Stomach (tissue), 4 donors: Measurements from ENCODE around the gene PPAN.

Source experiments
- EP300 ChIP-seq: sonication (generic); formaldehyde crosslinking; IDR thresholded peaks from one replicate; pipeline ENCODE4 v1.6.1; 2017; ENCODE audit warnings: antibody characterized with exemption
- POLR2AphosphoS5 ChIP-seq, 3 donors: sonication (generic); formaldehyde crosslinking; IDR thresholded peaks; one replicate each; pipeline ENCODE4 v1.6.1; 2016; ENCODE audit warnings: antibody characterized with exemption in 3 of 3
- TF ChIP-seq, protein P1 (sequence below), 7 experiments: fragments of 450-650 bp in 4 of 7; fragments of 200-600 bp in 3 of 7; sonication (generic) in 3 of 7; IDR thresholded peaks; one replicate each; pipeline ENCODE4 v1.5.1; 2016 to 2019; ENCODE audit warnings: antibody characterized with exemption in 7 of 7, control low read depth in 2 of 7, mild to moderate bottlenecking in 1 of 7

GRCh38 chr19:10158485-10158884, 52.3 kb downstream of the PPAN start:
- TF ChIP-seq, protein P1, sequence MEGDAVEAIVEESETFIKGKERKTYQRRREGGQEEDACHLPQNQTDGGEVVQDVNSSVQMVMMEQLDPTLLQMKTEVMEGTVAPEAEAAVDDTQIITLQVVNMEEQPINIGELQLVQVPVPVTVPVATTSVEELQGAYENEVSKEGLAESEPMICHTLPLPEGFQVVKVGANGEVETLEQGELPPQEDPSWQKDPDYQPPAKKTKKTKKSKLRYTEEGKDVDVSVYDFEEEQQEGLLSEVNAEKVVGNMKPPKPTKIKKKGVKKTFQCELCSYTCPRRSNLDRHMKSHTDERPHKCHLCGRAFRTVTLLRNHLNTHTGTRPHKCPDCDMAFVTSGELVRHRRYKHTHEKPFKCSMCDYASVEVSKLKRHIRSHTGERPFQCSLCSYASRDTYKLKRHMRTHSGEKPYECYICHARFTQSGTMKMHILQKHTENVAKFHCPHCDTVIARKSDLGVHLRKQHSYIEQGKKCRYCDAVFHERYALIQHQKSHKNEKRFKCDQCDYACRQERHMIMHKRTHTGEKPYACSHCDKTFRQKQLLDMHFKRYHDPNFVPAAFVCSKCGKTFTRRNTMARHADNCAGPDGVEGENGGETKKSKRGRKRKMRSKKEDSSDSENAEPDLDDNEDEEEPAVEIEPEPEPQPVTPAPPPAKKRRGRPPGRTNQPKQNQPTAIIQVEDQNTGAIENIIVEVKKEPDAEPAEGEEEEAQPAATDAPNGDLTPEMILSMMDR (IDR thresholded peaks at IDR 0.05) = no peak
- TF ChIP-seq POLR2AphosphoS5 (IDR thresholded peaks at IDR 0.05) (no peak), EP300 (no peak)
